CD14-positive monocyte (primary cell): Measurements from ENCODE around the gene H2AZ1. TPM values are rescaled to one million over a fixed set of nuclear protein-coding genes. Genes with fewer than 3 reads are reported as not detected.

Source experiments
- DNase-seq, 3 donors: peaks; one replicate each; pipeline ENCODE4 v3.0.0-alpha.2; 2011 to 2022
- H2AFZ ChIP-seq: 2 replicates; pipeline ENCODE4 v1.6.0; 2012; ENCODE audit warnings: mild to moderate bottlenecking, low read depth, low read length, inconsistent platforms; ENCODE audit not compliant: insufficient read depth, poor library complexity, severe bottlenecking
- H3K27ac ChIP-seq, 2 donors: 1 replicate in 1 of 2; 2 replicates in 1 of 2; pipeline ENCODE4 v1.5.1; 2012 to 2013; ENCODE audit warnings: low read length in 2 of 2, control low read depth in 1 of 2, inconsistent platforms in 1 of 2, low read depth in 1 of 2, mild to moderate bottlenecking in 1 of 2
- H3K27me3 ChIP-seq, 2 donors: one replicate each; pipeline versions ENCODE4 v1.6.0 to v1.6.1; 2011 to 2013; ENCODE audit warnings: low read length in 2 of 2; ENCODE audit not compliant: control insufficient read depth in 2 of 2, insufficient read depth in 2 of 2
- H3K36me3 ChIP-seq, 2 donors: replicated peaks in 1 of 2; 1 replicate in 1 of 2; 2 replicates in 1 of 2; pipeline versions ENCODE4 v1.5.1 to v1.6.1; 2012 to 2013; ENCODE audit warnings: low read length in 2 of 2, control low read depth in 1 of 2, inconsistent platforms in 1 of 2, mild to moderate bottlenecking in 1 of 2; ENCODE audit not compliant: insufficient read depth in 2 of 2, control insufficient read depth in 1 of 2
- H3K4me1 ChIP-seq, 2 donors: 1 replicate in 1 of 2; 2 replicates in 1 of 2; pipeline versions ENCODE4 v1.5.1 to v1.6.1; 2012 to 2013; ENCODE audit warnings: low read length in 2 of 2, control low read depth in 1 of 2, inconsistent platforms in 1 of 2, mild to moderate bottlenecking in 1 of 2, moderate library complexity in 1 of 2; ENCODE audit not compliant: insufficient read depth in 2 of 2, control insufficient read depth in 1 of 2
- H3K4me2 ChIP-seq: replicated peaks from 2 replicates; pipeline ENCODE3; 2012; ENCODE audit warnings: low read length, moderate library complexity, mild to moderate bottlenecking; ENCODE audit not compliant: poor library complexity, severe bottlenecking; ENCODE audit errors: extremely low read depth
- H3K4me3 ChIP-seq, 3 experiments: fragments of 200-600 bp in 1 of 3; sonication (generic) in 1 of 3; replicated peaks in 1 of 3; 1 replicate in 2 of 3; 2 replicates in 1 of 3; pipeline ENCODE4 v1.5.1; 2011 to 2013; ENCODE audit warnings: low read length in 3 of 3, mild to moderate bottlenecking in 3 of 3, control low read depth in 2 of 3, low read depth in 2 of 3, inconsistent platforms in 1 of 3, moderate library complexity in 1 of 3
- H3K79me2 ChIP-seq: 2 replicates; pipeline ENCODE4 v1.6.0; 2012; ENCODE audit warnings: mild to moderate bottlenecking, control low read depth, inconsistent platforms, low read length, moderate library complexity; ENCODE audit not compliant: insufficient read depth
- H3K9ac ChIP-seq: 2 replicates; pipeline ENCODE4 v1.6.0; 2017; ENCODE audit warnings: low read length, mild to moderate bottlenecking; ENCODE audit not compliant: insufficient read depth, poor library complexity, severe bottlenecking
- H3K9me3 ChIP-seq, 2 donors: replicated peaks in 1 of 2; 1 replicate in 1 of 2; 2 replicates in 1 of 2; pipeline versions ENCODE4 v1.5.1 to v1.6.1; 2012 to 2013; ENCODE audit warnings: low read length in 2 of 2, control low read depth in 1 of 2; ENCODE audit not compliant: control insufficient read depth in 1 of 2, insufficient read depth in 1 of 2
- H4K20me1 ChIP-seq: 2 replicates; pipeline ENCODE4 v1.6.0; 2012; ENCODE audit warnings: mild to moderate bottlenecking, low read length, control low read depth, moderate library complexity; ENCODE audit not compliant: insufficient read depth
- H3K27ac Mint-ChIP-seq, 7 donors: one replicate each; pipeline ENCODE4 v1.8.0; 2020; ENCODE audit warnings: mild to moderate bottlenecking in 7 of 7, mixed read lengths in 7 of 7, moderate library complexity in 6 of 7, inconsistent platforms in 2 of 7
- H3K27me3 Mint-ChIP-seq, 3 donors: one replicate each; pipeline ENCODE4 v1.8.0; 2021 to 2022; ENCODE audit warnings: low read depth in 3 of 3, mild to moderate bottlenecking in 3 of 3, mixed read lengths in 3 of 3, moderate library complexity in 3 of 3, inconsistent platforms in 1 of 3
- H3K36me3 Mint-ChIP-seq, 2 donors: one replicate each; pipeline ENCODE4 v1.8.0; 2020; ENCODE audit warnings: mixed read lengths in 2 of 2, inconsistent platforms in 1 of 2, mild to moderate bottlenecking in 1 of 2
- H3K4me1 Mint-ChIP-seq: one replicate; pipeline ENCODE4 v1.8.0; 2020; ENCODE audit warnings: mild to moderate bottlenecking, mixed read lengths
- H3K4me3 Mint-ChIP-seq, 2 donors: one replicate each; pipeline ENCODE4 v1.8.0; 2020; ENCODE audit warnings: mild to moderate bottlenecking in 2 of 2, mixed read lengths in 2 of 2, moderate library complexity in 1 of 2
- H3K9me3 Mint-ChIP-seq, 7 donors: one replicate each; pipeline ENCODE4 v1.8.0; 2020 to 2022; ENCODE audit warnings: mixed read lengths in 7 of 7, mild to moderate bottlenecking in 6 of 7, moderate library complexity in 6 of 7, inconsistent platforms in 2 of 7
- WGBS: methylation state at CpG from one replicate; pipeline ENCODE4 v1.1.5; 2013; ENCODE audit warnings: missing lambda C conversion rate; ENCODE audit not compliant: insufficient coverage; 5-methylcytosine and 5-hydroxymethylcytosine counted together
- intact Hi-C, 2 donors: fragments of 100-400 bp; cut with micrococcal nuclease; formaldehyde crosslinking; loops; one replicate each; pipeline versions ENCODE4 v1.15.0 to v1.15.1; 2023
- polyA plus RNA-seq, 3 donors: library from polyadenylated mRNA; depleted of rRNA in 1 of 3; unstranded in 2 of 3; stranded (reverse) in 1 of 3; fragments of 300-500 nt in 2 of 3; fragments of >200 nt in 1 of 3; fragmentation: Illumina TruSeq in 2 of 3; gene quantifications; 1 replicate in 2 of 3; 2 replicates in 1 of 3; pipeline ENCODE4 v1.2.3, GENCODE V29; 2012 to 2021
- TF ChIP-seq, protein P1 (sequence below): fragments of 200-600 bp; IDR thresholded peaks from one replicate; pipeline ENCODE4 v1.8.0; 2022; ENCODE audit warnings: antibody characterized with exemption, mild to moderate bottlenecking

The H2AZ1 gene
- polyA plus RNA-seq, 3 donors = 208 to 450 (median 416) TPM

DNA sequence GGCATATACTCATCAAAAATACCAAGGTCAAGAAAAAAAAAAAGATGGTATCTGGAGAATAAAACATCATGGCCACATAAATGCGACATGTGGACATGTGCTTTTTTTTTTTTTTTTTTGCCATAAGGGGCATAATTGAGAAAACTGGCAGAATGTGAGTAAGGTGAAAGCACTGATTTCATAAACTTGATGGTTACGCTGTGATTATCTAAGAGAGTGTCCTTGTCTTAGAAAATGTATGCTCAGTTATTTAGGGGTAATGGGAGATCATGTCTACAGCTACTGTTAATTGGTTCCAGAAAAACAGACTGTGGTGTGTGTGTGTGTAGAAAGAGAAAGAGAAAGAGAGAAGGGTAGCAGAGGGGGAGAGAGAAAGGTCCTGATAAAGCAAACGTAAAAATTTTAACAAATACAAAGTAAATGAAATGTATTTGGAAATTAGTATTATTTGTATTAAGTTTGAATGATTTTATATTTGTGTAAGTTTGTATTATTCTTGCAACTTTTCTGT lies 11.8 kb downstream of the H2AZ1 start:
- DNase-seq = no peak
- Mint-ChIP-seq H3K27ac (no peak overlapping the region), H3K9me3 (peaks cover 10 to 30% (median 19%) of the 10 kb centered on the region in 7 donors), H3K27me3 (no peaks in the 10 kb centered on the region), H3K4me1 (peaks cover 12% of the 10 kb centered on the region), H3K4me3 (no peak overlapping the region), H3K36me3 (peaks cover 13 to 48% of the 10 kb centered on the region in 2 donors)
- Histone ChIP-seq H3K27ac (no peak overlapping the region), H3K4me3 (no peak overlapping the region), H3K9me3 (peaks cover 17 to 18% of the 10 kb centered on the region in 2 donors), H4K20me1 (peaks cover 73% of the 10 kb centered on the region), H3K36me3 (peaks cover 0 to 28% of the 10 kb centered on the region in 2 donors), H3K27me3 (no peaks in the 10 kb centered on the region), H3K79me2 (peaks cover 99% of the 10 kb centered on the region), H2AFZ (no peak overlapping the region), H3K4me2 (no peak overlapping the region), H3K4me1 (peaks cover 0 to 2% of the 10 kb centered on the region in 2 donors), H3K9ac (no peak overlapping the region)
- intact Hi-C loops = no loop called here
- TF ChIP-seq, protein P1, sequence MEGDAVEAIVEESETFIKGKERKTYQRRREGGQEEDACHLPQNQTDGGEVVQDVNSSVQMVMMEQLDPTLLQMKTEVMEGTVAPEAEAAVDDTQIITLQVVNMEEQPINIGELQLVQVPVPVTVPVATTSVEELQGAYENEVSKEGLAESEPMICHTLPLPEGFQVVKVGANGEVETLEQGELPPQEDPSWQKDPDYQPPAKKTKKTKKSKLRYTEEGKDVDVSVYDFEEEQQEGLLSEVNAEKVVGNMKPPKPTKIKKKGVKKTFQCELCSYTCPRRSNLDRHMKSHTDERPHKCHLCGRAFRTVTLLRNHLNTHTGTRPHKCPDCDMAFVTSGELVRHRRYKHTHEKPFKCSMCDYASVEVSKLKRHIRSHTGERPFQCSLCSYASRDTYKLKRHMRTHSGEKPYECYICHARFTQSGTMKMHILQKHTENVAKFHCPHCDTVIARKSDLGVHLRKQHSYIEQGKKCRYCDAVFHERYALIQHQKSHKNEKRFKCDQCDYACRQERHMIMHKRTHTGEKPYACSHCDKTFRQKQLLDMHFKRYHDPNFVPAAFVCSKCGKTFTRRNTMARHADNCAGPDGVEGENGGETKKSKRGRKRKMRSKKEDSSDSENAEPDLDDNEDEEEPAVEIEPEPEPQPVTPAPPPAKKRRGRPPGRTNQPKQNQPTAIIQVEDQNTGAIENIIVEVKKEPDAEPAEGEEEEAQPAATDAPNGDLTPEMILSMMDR = no peak
- 94% methylated on average over 2 of the region's 3 CpGs for WGBS

DNA sequence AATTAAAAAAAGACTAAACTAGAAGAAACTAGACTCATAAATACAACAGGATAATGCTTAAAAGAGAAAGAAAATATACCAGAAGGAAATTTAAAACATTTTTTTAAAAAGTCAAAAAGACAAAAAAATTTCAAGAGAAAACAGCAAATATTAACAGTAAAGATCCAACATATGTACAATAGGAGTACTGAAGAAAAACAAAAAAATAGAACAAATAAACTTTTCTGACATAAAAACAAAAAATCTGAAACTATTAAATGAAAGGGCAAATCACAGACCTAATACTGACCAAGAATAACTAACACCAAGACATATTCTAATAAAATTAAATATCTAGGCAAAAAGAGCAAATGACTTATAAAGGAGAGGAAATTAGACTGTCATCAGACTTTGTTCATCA lies 15.2 kb downstream of the H2AZ1 start:
- H3K4me1 ChIP-seq = no peaks in the 10 kb centered on the region
- Mint-ChIP-seq H3K27me3 (no peaks in the 10 kb centered on the region), H3K9me3 (peaks cover 10 to 30% (median 20%) of the 10 kb centered on the region in 7 donors), H3K4me1 (peaks cover 2% of the 10 kb centered on the region), H3K4me3 (no peak overlapping the region), H3K36me3 (peaks cover 24 to 58% of the 10 kb centered on the region in 2 donors), H3K27ac (no peak overlapping the region)
- H3K4me2 ChIP-seq = no peak overlapping the region
- peaks cover 97% of the 10 kb centered on the region for H3K79me2 ChIP-seq
- H3K27me3 ChIP-seq = no peaks in the 10 kb centered on the region
- peaks cover 5 to 34% of the 10 kb centered on the region in 2 donors for H3K36me3 ChIP-seq
- H3K9me3 ChIP-seq = peaks cover 18% of the 10 kb centered on the region in 2 donors
- H3K27ac ChIP-seq = no peak overlapping the region
- H4K20me1 ChIP-seq = peaks cover 79% of the 10 kb centered on the region
- H3K9ac ChIP-seq = no peak overlapping the region
- no peak for DNase-seq
- intact Hi-C loops = no loop called here
- TF ChIP-seq, protein P1 = no peak
- H2AFZ ChIP-seq = no peak overlapping the region
- H3K4me3 ChIP-seq = no peak overlapping the region
